Activated gamma-delta T cell treated with Interleukin-2 at 50 U/mL for 16 hours (primary cell): ENCODE data around the gene KCTD19.

Experiments
- DNase-seq: peaks from one replicate; pipeline ENCODE4 v3.0.0-alpha.2; 2020

KCTD19 gene

GRCh38 chr16:67282447-67282805, 44.1 kb downstream of the KCTD19 start:
- no peak for DNase-seq

GRCh38 chr16:67281536-67282446, 44.8 kb downstream of the KCTD19 start:
- DNase-seq, result no peak

- no peak for DNase-seq
Observed at GRCh38 chr16:67280090-67281015, 46.2 kb downstream of the KCTD19 start.

GRCh38 chr16:67279296-67280089, 47.0 kb downstream of the KCTD19 start, which contains the start of gene PLEKHG4:
TSS of gene PLEKHG4 (plus strand) at chr16:67279532. CDS start at chr16:67280045, 513 bp downstream.
- peak; percentile 74 for DNase-seq

GRCh38 chr16:67278773-67279295, 47.7 kb downstream of the KCTD19 start:
- peak; percentile 29 for DNase-seq

- no peak for DNase-seq
Observed at GRCh38 chr16:67277999-67278772, 48.4 kb downstream of the KCTD19 start.

GRCh38 chr16:67277294-67277998, 49.1 kb downstream of the KCTD19 start:
- no peak for DNase-seq

GRCh38 chr16:67275321-67275720, 51.2 kb downstream of the KCTD19 start:
- no peak for DNase-seq

- DNase-seq, result no peak
Observed at GRCh38 chr16:67271446-67271845, 55.1 kb downstream of the KCTD19 start.

GRCh38 chr16:67270931-67271338, 55.6 kb downstream of the KCTD19 start:
- DNase-seq, result no peak

- DNase-seq, result no peak
Observed at GRCh38 chr16:67269766-67270165, 56.8 kb downstream of the KCTD19 start.

- no peak for DNase-seq
Observed at GRCh38 chr16:67268136-67268579, 58.4 kb downstream of the KCTD19 start.

- no peak for DNase-seq
Observed at GRCh38 chr16:67265834-67266233, 60.7 kb downstream of the KCTD19 start.

- DNase-seq, result no peak
Observed at GRCh38 chr16:67264866-67265265, 61.7 kb downstream of the KCTD19 start.

GRCh38 chr16:67264277-67264676, 62.3 kb downstream of the KCTD19 start:
- no peak for DNase-seq

- no peak for DNase-seq
Observed at GRCh38 chr16:67263201-67263600, 63.3 kb downstream of the KCTD19 start.

- no peak for DNase-seq
Observed at GRCh38 chr16:67260426-67261063, 66.0 kb downstream of the KCTD19 start.

- no peak for DNase-seq
Observed at GRCh38 chr16:67259705-67260104, 66.8 kb downstream of the KCTD19 start.

GRCh38 chr16:67258161-67258835, 68.2 kb downstream of the KCTD19 start:
- DNase-seq, result no peak
